Measurements from ENCODE around the gene ACAT2. TPM values are rescaled to one million over a fixed set of nuclear protein-coding genes. Genes with fewer than 3 reads are reported as not detected.

ACAT2 gene
- total RNA-seq, 1 experiment from 2014 or later, result 156 TPM

DNA sequence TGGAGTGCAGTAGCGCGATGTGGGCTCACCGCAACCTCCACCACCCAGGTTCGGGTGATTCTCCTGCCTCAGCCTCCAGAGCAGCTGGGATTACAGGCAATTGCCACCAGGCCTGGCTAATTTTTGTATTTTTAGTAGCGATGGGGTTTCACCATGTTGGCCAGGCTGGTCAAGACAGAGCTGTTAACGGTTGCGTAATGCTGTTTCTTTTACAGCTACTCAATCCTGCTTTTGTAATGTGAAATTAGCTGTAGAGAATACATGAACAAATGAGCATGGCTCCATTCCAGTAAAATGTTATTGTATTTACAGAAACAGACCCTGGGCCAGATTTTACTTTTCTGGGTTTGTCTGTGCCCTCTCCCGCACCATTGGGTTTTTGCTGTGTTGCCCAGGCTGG, 40.1 kb downstream of the ACAT2 start:
- no peak overlapping the region for H4K5ac ChIP-seq (ENCODE audit: insufficient read length, low read depth, low read length)
- peaks cover 4 to 12% of the 10 kb centered on the region in 2 experiments; a peak in 2 of 4 replicates for H3K4me1 Mint-ChIP-seq
- no peak overlapping the region for H2BK20ac ChIP-seq (ENCODE audit: low read depth, low read length, poor library complexity, severe bottlenecking)
- H2BK120ac ChIP-seq (ENCODE audit: low read depth, low read length, poor library complexity, severe bottlenecking), result no peak overlapping the region
- no peaks in the 10 kb centered on the region for H3K79me2 ChIP-seq (ENCODE audit: insufficient read depth, low read length)
- no peaks in the 10 kb centered on the region for H3K27me3 Mint-ChIP-seq (ENCODE audit: low read depth)
- H3T11ph ChIP-seq (ENCODE audit: low read length), result no peak overlapping the region
- no peaks in the 10 kb centered on the region for H4K20me1 ChIP-seq (ENCODE audit: control insufficient read depth, insufficient read depth, insufficient read length)
- no peak overlapping the region for H3K4me3 Mint-ChIP-seq
- no peak overlapping the region for H3K56ac ChIP-seq (ENCODE audit: insufficient read length, low read depth, low read length)
- no peak for DNase-seq
- H3K4me2 ChIP-seq (ENCODE audit: insufficient read depth, insufficient read length, low read length), result no peak overlapping the region
- H3K9me3 Mint-ChIP-seq, result no peaks in the 10 kb centered on the region
- no peak overlapping the region for H2AK5ac ChIP-seq (ENCODE audit: insufficient read length, low read length)
- H3K14ac ChIP-seq (ENCODE audit: insufficient read depth, low read length), result no peak overlapping the region
- H3K27ac ChIP-seq (ENCODE audit: insufficient read length, low read depth, low read length), result no peak overlapping the region
- H2BK12ac ChIP-seq (ENCODE audit: insufficient read length, low read depth, low read length), result no peak overlapping the region
- no peaks in the 10 kb centered on the region for H3K79me1 ChIP-seq (ENCODE audit: insufficient read depth, low read depth, low read length, poor library complexity, severe bottlenecking)
- no peaks in the 10 kb centered on the region for H3K9me3 ChIP-seq (ENCODE audit: control insufficient read depth, low read depth, low read length)
- H2BK15ac ChIP-seq (ENCODE audit: low read depth, low read length), result no peak overlapping the region
- WGBS (ENCODE audit: extremely low coverage, insufficient read length, low lambda C conversion rate), result no CpG with 5 or more reads among the region's 8 CpGs
- no peaks in the 10 kb centered on the region; the same call in 1 of the 2 replicates for H3K4me1 ChIP-seq (ENCODE audit: insufficient read depth, low read length)
- no peaks in the 10 kb centered on the region for H3K23me2 ChIP-seq (ENCODE audit: insufficient read length, low read depth, low read length, poor library complexity, severe bottlenecking)
- H4K8ac ChIP-seq (replicated peaks; ENCODE audit: insufficient read length, low read depth, low read length), result no peak overlapping the region
- no peak overlapping the region for H3K18ac ChIP-seq (ENCODE audit: insufficient read length, low read depth, low read length)
- H4K91ac ChIP-seq (ENCODE audit: insufficient read length, low read depth, low read length), result no peak overlapping the region
- no peak overlapping the region for H2AFZ ChIP-seq (ENCODE audit: low read length)
- no peak overlapping the region for H3K23ac ChIP-seq (ENCODE audit: insufficient read length, low read depth, low read length)
- TF ChIP-seq CTCF (conservative IDR thresholded peaks at IDR 0.05), result no peak
- H2BK5ac ChIP-seq (ENCODE audit: insufficient read length, low read length), result no peak overlapping the region
- no peak overlapping the region for H3K9ac ChIP-seq (ENCODE audit: extremely low read depth, insufficient read length, low read length)
- peaks cover 4 to 27% (median 18%) of the 10 kb centered on the region in 3 experiments; a peak in 6 of 7 replicates for H3K36me3 Mint-ChIP-seq (ENCODE audit: insufficient read depth in 1 of 3, low read depth in 3 of 3)
- no peak overlapping the region for H3K4ac ChIP-seq (ENCODE audit: low read depth, low read length)
- H3K27ac Mint-ChIP-seq, result no peak overlapping the region
- no peaks in the 10 kb centered on the region for H3K27me3 ChIP-seq (ENCODE audit: insufficient read depth, low read length)

Measured in H9 (cell line).